ENCODE data around the gene CNP.
"Not testable (repeated sequence)": the region's sequence is repeated elsewhere in the genome, so short reads cannot be mapped to it uniquely, and the experiment has no call there.

The CNP gene

DNA sequence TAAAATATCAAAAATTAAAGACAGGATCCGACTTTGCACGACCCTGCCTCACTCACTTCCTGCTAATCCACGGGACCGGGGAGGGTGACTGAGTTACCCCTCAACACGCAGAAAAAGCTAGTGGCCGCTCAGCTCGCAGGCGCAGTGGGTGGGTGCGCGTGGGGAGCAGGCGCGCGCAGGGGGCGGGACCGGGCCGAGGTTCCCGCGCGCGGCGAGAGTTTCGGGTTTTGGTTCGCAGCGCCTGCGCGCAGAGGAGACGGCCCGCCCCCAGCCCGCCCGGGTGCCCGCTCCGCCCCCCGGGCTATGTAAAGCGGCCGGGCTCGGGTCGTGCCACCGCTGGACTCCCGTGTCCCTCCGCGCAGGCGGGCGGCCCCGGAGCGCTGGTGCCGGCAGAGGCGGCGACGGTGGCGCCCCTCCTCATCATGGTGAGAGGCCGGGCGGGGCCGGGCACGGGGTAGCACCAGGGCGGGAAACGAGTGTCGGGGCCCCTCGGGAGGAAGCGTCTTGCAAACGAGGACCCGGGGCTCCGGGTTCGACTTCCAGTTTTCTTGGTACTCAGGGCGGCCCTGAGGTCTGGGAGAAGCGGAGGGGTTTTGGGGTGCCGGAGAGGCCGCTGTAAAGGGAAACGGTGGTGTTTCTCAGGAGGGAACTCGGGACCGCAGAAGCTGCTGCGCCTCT lies at the start of gene CNP:
TSS of gene CNP (plus strand) at position 333 of the 678 bp plus-strand sequence. CDS start at position 423, 90 bp downstream.
- peak; percentile 44 for DNase-seq

DNA sequence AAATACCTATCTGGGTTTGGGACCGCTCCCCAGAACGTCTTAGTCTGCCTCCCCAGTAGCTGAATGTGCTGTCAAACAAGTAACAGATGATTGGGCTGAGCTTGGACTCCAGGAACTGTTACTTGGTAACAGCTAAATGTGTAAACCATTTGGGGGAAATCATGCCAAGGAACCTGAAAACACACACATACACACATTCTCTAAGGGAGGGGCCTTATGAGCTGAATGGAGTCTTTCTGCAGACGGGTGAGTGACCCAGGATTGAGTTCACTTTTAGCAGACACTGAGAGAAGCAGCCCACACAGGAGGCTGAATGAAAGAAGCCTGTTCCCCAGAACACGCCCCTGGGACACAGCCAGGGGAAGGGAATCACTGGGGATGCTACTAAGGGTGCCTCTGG lies 49.4 kb upstream of the CNP start:
- peak; percentile 83 for DNase-seq

- peak; percentile 22 for DNase-seq
These were observed 48.8 kb upstream of the CNP start for GRCh38 chr17:41917679-41918313.

- DNase-seq: peak; percentile 94
These were observed 48.1 kb upstream of the CNP start, which contains the start of gene ACLY for GRCh38 chr17:41918314-41919164. Gene ACLY, minus strand, starts transcription at chr17:41918951. Its CDS starts 5,078 bp downstream, at chr17:41913873.

DNA sequence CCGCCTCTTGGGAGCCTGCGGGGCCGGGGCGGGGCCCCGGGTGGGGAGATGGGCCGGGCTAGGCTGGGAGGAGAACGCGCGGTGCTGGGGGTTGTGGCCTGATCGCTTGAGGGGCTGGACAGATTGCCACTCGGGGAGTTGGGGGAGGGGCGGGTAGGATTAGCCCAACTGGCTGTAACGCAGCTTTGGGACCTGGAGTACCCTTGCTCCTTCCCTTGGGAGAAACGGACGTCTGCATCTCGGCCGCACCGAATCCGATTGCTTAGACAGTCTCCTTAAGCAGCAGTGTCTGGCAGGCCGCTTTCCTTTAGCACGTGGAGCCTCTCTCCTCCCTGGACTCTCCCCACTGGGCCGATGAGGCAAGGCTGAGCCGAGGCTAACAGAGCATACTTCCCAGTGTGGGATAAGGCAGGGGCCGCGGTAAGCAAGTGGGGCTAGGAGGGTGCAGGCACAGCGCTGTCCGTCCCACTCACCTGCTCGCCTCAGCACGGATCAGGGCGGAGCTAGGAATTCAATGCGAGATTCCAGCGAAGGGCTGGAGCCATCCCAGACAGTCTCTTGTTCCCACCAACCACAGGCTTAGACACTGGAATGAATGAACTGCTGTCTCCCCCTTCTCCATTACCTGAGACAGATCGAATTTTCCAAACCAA lies 47.3 kb upstream of the CNP start:
- DNase-seq: peak; percentile 93

DNA sequence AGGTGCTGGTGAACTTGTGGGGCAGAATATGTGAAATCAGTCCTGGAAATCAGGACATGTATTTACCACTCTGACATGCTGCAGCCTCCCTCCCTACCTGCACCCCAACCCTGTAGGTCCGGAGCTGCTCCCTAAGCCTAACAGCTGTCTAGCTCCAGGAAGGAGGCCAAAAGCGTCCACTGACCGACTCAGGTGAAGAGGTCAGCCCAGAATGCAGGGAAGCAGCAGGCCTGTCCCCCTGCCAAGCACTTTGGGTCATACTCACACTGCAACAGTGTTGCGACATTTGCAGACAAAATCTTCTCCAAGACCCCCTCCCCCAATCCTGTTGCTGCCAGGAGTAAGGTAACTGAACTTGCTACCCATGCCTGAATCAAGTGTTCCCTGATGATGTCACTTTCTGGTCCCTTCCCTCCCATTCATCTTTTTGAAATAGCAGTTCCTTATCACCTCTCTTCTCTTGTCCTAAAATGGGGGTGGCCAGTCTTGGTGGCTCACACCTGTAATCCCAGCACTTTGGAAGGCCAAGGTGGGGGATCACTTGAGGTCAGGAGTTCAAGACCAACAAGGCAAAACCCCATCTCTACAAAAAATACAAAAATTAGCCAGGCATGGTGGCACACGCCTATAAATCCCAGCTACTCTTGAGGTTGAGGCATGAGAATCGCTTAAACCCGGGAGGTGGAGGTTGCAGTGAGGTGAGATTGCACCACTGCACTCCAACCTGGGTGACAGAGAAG lies 46.6 kb upstream of the CNP start:
- DNase-seq: no peak

GRCh38 chr17:41920580-41920955 lies 46.0 kb upstream of the CNP start:
- DNase-seq: no peak

DNA sequence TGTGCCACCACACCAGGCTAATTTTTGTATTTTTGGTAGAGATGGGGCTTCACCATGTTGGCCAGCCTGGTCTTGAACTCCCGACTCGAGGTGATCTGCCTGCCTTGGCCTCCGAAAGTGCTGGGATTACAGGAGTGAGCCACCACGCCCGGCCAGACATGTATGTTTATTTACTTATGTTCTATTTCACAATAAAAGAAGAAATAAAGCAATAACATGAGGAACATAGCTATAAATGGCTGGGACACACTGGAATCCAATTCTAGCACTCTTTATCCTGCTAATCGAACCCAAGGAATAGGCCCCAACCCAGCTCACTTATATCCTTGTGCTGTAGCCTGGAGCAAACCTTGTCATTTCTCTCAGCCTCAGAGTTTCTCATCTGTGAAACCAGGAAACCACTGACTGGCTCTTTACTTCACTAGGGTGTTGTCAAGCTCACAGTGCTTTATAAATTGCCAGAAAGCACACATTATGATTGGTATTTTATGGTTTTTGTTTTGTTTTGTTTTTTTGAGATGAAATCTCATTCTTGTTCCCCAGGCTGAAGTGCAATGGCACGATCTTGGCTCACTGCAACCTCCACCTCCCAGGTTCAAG lies 40.5 kb upstream of the CNP start:
- no peak for DNase-seq

GRCh38 chr17:41928693-41929251 lies 37.8 kb upstream of the CNP start:
- no peak for DNase-seq

DNA sequence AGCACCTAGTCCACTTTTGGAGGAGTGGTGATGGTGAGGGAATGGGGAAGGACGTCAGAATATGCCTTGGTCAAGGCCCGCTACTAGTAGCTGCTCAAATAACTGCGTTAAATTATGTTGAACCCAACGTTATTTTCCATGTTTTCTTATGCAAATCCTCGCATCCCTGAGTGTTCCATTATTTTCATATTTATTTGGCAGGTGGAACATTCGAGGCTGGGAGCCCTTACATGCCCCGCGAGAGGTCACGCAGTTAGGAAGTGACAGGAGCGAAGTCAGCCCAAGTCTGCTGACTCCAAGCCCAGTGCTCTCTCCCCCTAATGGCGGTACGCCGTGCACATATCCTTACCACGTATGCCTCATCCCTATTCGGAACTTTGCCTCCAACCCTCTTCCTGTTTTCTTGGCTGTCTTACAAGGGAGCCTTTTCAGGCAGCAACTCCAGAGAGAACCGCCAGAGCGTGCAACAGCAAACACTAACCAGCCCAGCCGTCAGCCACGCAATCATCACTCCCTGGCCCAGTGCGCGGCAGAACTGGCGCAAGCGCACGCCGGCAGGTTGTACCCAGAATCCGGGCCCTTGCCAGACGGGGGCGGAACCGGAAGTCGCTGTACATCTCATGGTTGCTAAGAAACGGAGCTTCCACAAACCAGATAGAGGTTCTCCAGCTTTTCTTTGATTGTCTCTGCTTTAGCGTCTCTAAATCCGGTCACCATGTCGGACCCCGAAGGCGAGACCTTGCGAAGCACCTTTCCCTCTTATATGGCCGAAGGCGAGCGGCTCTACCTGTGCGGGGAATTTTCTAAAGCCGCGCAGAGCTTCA lies 36.4 kb upstream of the CNP start, which contains the start of gene ODAD4:
TSS of gene ODAD4 (plus strand) at position 609 of the 824 bp plus-strand sequence. CDS start at position 716, 107 bp downstream.
- DNase-seq: peak; percentile 98

GRCh38 chr17:41930833-41931156 lies 35.8 kb upstream of the CNP start:
- not testable (repeated sequence) for DNase-seq

DNA sequence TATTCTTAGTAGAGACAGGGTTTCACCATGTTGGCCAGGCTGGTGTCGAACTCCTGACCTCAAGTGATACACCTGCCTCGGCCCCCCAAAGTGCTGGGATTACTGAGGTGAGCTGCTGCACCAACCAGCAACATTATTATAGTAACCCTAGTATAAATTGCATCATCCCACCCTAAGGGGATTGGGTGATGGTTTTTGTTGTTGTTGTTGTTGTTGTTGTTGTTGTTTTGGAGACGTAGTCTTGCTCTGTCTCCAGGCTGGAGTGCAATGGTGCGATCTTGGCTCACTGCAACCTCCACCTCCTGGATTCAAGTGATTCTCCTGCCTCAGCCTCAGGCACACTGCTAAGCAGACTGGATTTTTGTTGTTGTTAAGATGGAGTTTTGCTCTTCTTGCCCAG lies 34.9 kb upstream of the CNP start:
- not testable (repeated sequence) for DNase-seq

GRCh38 chr17:41932816-41933389 lies 33.7 kb upstream of the CNP start:
- no peak for DNase-seq

GRCh38 chr17:41935641-41936040 lies 31.0 kb upstream of the CNP start:
- DNase-seq: no peak

DNA sequence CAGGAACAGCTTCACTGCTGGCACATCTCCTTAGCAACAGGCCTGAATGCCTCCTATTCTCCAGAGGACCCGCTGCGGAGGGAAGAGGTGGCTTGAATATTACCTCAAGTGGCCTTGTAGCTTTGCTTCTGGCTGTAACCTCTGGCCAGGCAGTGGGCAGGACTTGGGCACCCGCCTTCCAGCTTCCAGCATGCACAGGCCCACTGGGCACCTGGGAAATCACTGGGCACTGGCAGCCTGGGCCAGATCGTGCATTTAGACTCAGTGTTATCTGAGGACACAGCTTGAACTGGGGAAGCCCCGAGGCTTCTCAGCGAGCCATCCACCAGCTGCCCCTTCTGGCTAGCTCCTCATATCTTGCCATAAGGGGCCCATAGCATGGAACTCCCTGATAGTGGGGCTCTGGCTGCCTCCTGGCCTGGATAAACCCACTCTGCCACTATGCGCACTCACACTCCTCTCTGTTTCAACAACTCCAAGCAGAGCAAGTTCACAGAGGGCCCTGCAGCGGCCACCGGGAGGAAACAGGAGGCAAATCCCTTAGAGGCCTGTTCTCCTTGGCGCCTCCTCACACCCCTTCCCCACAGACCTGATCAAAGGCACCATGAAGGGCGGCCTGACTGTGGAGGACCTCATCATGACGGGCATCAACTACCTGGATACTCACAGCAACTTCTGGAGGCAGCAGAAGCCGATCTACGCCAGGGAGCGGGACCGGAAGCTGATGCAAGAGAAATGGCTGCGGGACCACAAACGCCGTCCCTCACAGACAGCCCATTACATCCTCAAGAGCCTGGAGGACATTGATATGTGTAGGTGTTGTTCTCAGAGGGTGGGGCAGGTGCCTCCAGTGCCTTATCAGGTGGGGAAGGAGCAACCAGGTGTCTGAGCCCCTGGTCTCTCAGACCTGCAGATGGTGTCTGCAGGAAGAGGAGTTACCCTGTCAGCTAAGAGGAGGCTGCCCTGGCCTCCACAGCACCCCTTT lies 28.3 kb upstream of the CNP start:
- no peak for DNase-seq

- DNase-seq: no peak
These were observed 27.4 kb upstream of the CNP start for GRCh38 chr17:41939044-41939692.

DNA sequence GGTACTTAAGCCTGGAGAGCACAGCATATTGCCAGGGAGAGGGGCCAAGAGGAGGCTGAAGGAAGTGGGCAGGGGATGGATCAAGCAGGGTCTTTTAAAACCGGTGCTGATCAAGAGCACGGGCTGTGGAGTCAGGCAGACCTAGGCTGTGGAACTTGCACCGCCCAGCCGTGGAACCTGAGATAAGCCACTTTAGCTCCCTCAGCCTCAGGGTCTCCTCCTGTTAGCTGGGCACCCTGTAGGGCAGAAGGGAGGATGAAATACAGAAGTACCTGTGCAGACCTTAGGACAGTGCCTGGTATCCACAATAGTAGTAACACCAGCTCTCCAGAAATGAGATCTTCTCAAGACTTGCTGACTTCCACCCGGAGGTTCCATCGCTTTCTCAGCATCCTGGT lies 26.9 kb upstream of the CNP start:
- no peak for DNase-seq

GRCh38 chr17:41941168-41941567 lies 25.4 kb upstream of the CNP start:
- no peak for DNase-seq

All from kidney glomerular epithelial cell (primary cell).